COLO829 (cell line): ENCODE results near the gene TBC1D20.

ENCODE experiments used
- DNase-seq: peaks from one replicate; pipeline ENCODE4 v3.0.0; 2012; ENCODE audit warnings: low spot score

The TBC1D20 gene

DNA sequence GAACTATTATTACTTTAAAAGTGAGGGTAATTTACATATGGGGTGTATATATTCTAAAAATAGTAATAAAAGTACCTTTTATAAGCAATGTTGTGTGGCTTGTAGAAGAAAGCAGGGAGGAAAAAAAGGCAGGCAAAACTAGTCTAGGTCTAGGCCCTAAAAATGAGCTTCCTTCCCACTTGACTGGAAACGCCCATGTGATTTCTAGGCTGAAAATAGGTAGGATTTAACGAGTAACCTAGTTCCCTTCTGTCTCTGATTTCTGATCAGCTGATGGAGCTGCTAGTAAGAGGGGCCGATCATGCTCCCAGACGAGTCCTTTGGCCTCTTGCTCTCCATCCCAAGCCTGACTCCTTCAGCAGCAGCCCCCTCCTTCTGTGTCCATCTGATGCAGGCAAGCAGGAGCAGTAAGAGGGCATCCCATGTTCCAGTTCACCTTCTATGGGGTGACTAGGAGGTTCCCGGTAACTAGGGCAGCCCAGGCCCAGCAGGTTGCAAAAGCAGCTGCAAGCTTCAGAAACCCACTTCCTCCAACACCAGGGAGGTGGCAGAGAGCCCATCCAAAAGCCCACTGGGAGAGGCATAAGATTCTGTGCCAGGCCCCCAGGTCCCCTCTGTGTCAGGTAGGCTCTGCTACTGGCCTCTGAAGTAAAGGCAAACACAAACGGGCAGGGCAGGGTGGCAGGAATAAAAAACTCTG, 24.4 kb downstream of the TBC1D20 start:
- DNase-seq = no peak

DNA sequence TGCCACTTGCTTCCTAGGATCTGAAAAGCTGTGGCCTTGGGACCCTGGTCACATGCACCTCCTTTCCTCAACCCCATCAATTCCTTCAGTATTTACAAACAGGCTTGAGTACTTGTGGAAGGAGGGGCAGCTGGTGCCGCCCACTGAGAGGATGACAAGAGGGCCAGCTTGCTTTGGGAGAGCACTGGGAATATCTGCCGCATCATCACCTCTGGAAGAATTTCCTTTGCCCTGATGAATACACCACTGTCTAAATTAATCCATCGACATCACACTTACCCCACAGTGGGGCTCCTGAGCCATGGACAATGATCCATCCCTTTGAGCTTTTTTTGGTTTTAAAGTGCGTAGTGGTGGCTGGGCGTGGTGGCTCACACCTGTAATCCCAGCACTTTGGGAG, 25.9 kb downstream of the TBC1D20 start:
- no peak for DNase-seq

GRCh38 chr20:435558-435957, 26.8 kb downstream of the TBC1D20 start:
- DNase-seq = no peak

- no peak for DNase-seq
Observed at GRCh38 chr20:434661-435419, 27.5 kb downstream of the TBC1D20 start.

GRCh38 chr20:434221-434620, 28.1 kb downstream of the TBC1D20 start:
- no peak for DNase-seq

DNA sequence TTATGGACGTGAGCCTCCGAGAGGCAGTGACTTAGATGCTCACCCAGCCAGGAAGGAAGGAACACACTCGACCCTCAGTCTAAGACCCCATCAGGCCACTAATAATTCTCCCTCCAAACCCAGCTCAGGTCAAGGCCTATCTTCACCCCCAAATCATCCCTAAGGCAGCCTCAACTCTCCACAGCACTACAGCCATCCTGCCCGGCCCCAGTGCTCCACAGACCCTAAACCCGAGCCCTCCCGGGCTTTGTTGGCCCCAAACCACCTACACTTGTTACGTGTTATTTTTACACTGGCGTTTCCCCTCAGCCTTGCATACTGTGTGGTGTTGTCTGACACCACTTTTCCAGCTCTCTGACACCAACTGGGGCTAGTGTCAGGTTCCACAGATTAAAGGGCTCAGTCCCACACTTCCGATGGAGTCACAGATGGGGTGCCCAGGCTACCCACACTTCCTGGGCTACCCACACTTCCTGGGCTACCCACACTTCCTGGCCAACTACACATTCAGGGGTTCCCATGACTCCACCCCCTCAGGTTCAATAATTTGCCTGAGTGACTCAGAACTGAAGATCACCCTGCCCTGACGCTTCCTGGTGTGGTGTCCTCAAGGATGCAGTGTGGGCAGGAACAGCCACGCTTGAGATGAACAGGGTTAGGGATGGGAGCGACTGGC, 28.9 kb downstream of the TBC1D20 start:
- no peak for DNase-seq

GRCh38 chr20:432677-433299, 29.5 kb downstream of the TBC1D20 start:
- no peak for DNase-seq

- DNase-seq = no peak
Observed at GRCh38 chr20:432208-432607, 30.1 kb downstream of the TBC1D20 start.

- DNase-seq = peak; percentile 62
Observed at GRCh38 chr20:431012-431904, 31.1 kb downstream of the TBC1D20 start.

GRCh38 chr20:430091-430999, 32.0 kb downstream of the TBC1D20 start:
- DNase-seq = no peak

- DNase-seq = no peak
Observed at GRCh38 chr20:428658-429200, 33.6 kb downstream of the TBC1D20 start.

DNA sequence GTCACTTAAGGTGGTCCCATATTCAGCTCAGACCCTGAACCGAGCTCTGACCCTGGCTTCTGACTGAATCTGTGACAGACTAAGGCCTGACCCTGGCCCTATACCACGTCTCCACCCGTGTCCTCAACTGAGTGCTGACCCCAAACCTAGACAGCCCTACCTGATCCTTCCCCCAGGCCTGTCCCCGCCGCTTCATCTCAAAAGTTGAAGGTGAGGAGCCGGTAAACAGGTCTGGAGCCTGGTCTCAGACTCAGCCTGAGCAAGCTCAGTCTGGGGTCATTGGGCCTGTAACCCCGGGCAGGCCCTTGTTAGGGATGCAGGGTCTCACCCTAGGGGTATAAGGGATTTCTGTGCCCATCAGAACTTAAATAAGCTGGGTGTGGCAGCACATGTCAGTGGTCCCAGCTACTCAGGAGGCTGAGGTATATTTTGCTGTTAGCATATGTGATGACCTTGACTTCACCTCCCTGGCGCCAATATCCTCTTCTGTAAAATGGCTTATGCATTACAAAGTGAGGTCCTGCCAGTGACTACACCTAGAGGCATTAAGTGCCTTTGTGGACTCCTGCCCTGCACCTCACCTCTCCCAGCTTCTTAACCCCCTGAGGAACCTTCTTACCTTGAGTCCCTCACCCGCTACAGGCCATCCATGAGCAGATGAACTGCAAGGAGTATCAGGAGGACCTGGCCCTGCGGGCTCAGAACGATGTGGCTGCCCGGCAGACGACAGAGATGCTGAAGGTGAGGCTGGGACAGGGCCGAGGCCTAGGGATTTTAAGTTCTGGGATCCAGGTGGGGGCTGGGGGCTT, 34.3 kb downstream of the TBC1D20 start:
- no peak for DNase-seq

GRCh38 chr20:427401-427800, 34.9 kb downstream of the TBC1D20 start:
- no peak for DNase-seq

GRCh38 chr20:426566-426965, 35.8 kb downstream of the TBC1D20 start:
- DNase-seq = no peak

DNA sequence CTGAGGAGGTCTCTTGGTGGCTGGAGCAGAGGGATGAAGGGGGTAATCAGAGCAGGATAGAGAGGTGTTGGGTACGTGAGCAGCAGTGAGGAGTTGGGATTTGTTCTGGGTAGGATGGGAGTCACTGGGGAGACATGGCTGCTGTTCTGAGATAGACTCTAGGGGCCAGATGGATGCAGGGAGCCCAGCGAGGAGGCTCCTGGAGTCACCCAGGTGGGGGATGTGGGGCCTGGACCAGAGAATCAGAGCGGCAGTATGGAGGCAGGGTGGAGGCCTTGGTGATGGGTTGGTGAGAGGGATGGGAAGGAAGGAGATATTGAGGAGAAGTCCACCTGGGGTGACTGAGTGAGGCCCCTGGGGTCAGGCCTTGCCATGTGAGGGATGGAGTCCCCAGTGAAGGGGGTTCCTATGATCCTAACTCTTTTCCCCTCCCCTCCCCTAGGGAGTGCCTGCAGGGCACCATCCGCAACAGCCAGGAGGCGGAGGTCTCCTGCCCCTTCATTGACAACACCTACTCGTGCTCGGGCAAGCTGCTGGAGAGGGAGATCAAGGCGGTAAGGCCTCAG, 40.6 kb downstream of the TBC1D20 start:
- no peak for DNase-seq

DNA sequence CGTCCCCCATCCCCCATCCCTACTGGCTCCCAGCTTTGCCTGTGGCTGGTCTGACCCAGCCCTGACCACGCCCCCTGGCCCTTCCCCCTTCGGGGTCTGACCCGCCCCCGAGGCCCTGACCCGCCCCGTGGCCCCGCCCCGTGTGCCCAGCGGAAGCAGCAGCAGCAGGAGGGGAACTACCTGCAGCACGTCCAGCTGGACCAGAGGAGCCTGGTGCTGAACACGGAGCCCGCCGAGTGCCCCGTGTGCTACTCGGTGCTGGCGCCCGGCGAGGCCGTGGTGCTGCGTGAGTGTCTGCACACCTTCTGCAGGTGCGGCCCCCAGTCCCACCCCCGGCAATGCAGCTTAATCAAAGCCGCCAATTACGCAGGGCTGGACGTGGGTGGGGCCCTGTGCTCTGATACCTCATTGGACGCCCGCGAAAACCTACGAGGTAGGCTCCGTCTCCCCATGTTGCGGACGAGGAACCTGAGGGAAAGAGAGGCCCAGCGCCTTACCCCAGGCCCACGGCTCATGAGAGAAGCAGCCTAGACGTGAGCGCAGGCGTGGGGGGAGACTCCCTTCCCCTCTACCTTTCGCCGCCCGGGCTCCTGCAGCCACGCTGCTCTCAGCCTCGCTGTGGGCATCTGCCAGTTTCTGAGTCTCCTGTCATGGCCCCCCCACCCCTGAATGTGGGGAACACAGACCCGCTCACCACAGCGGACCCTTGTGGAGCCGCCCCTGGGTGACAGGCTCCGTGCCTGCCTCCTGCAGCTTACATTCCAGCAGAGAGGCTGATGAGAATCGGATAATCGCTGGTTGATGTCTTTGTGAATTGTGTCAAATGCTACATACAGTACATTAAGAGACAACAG, 41.4 kb downstream of the TBC1D20 start:
- DNase-seq = peak; percentile 80

DNA sequence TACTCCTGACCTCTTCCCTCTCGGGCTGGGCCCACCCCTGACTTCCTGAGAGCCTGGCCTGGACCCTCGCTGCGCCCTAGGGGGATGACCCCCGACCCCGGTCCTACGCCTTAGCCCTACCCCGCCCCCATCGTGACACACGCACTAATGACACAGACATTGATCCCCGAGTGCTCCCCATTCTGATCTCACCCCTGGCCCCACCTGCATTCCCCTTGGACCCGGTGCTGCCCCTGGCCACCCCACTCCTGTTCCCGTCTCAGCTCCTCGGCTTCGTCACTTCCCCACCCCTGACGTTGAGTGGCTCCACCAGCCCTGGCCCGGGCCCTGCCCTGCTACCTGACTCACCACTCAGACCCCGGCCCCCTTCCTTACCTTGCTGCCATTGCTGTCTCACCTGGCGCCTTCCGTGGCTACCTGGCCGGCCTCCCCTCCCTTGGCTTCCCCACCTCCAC, 42.1 kb downstream of the TBC1D20 start:
- DNase-seq = no peak

GRCh38 chr20:419556-420165, 42.7 kb downstream of the TBC1D20 start:
- DNase-seq = no peak
